Upper lobe of right lung (tissue), 1 donor: ENCODE measurements around the gene CMSS1. TPM values are rescaled to one million over a fixed set of nuclear protein-coding genes. Genes with fewer than 3 reads are reported as not detected.

Experiments used
- ATAC-seq: fragments of 200-7000 bp; cut with Tn5 transposase; one replicate; pipeline ENCODE4 v1.9.1; 2020; ENCODE audit warnings: mild to moderate bottlenecking, moderate library complexity
- DNase-seq: peaks from one replicate; pipeline ENCODE4 v3.0.0-alpha.2; 2020
- H3K27ac ChIP-seq: fragments of 200-600 bp; one replicate; pipeline ENCODE4 v1.8.0; 2022
- H3K27me3 ChIP-seq: fragments of 200-600 bp; one replicate; pipeline ENCODE4 v1.8.0; 2022; ENCODE audit warnings: mild to moderate bottlenecking
- H3K36me3 ChIP-seq: fragments of 200-600 bp; one replicate; pipeline ENCODE4 v1.8.0; 2022
- H3K4me1 ChIP-seq: fragments of 200-600 bp; one replicate; pipeline ENCODE4 v1.8.0; 2022
- H3K4me3 ChIP-seq: fragments of 200-600 bp; one replicate; pipeline ENCODE4 v1.8.0; 2022; ENCODE audit warnings: mild to moderate bottlenecking
- H3K9me3 ChIP-seq: fragments of 200-600 bp; one replicate; pipeline ENCODE4 v1.8.0; 2022
- intact Hi-C: fragments of 100-400 bp; cut with DNase I; formaldehyde crosslinking; loops from one replicate; pipeline ENCODE4 v1.11.0; 2022
- total RNA-seq: library from RNA; stranded (reverse); fragmentation: NEBNext Ultra II Directional; extraction: Animal tissue kit (Norgen Biotek cat#: 25700); gene quantifications from one replicate; pipeline ENCODE4 v1.2.1, GENCODE V29; 2021
- TF ChIP-seq, protein P1 (sequence below): fragments of 200-600 bp; IDR thresholded peaks from one replicate; pipeline ENCODE4 v1.8.0; 2022; ENCODE audit warnings: antibody characterized with exemption
- donor health status: DM: no; HTN: yes; CAD: no; lungs with severe emphysema.

Gene CMSS1
- total RNA-seq, 1 donor from 2014 or later = 20.6 TPM

DNA sequence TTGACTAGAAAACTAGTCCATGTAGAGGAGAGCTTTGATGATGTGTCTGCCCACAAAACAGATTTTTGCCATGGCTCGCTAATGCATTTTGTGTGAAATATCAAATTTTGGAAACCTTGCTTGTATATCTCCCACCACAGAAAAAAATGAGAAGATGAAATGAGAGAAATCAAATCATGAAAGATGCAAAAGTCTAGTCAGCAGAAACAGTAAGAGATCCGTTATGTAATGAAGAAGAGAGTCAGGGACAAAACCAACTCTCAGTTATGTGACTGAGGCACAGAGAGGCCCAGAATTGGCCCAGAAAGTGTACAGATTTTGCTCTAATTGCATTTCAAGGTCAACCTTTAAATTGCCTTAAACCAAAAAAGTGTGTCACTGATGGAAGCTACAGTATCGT lies 189.7 kb downstream of the CMSS1 start:
- intact Hi-C loops = no loop called here
- TF ChIP-seq, protein P1, sequence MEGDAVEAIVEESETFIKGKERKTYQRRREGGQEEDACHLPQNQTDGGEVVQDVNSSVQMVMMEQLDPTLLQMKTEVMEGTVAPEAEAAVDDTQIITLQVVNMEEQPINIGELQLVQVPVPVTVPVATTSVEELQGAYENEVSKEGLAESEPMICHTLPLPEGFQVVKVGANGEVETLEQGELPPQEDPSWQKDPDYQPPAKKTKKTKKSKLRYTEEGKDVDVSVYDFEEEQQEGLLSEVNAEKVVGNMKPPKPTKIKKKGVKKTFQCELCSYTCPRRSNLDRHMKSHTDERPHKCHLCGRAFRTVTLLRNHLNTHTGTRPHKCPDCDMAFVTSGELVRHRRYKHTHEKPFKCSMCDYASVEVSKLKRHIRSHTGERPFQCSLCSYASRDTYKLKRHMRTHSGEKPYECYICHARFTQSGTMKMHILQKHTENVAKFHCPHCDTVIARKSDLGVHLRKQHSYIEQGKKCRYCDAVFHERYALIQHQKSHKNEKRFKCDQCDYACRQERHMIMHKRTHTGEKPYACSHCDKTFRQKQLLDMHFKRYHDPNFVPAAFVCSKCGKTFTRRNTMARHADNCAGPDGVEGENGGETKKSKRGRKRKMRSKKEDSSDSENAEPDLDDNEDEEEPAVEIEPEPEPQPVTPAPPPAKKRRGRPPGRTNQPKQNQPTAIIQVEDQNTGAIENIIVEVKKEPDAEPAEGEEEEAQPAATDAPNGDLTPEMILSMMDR = no peak
- Histone ChIP-seq H3K36me3 (no peaks in the 10 kb centered on the region), H3K27me3 (no peaks in the 10 kb centered on the region), H3K4me1 (peaks cover 13% of the 10 kb centered on the region), H3K9me3 (no peaks in the 10 kb centered on the region), H3K4me3 (no peak overlapping the region), H3K27ac (no peak overlapping the region)
- DNase-seq (no peak), ATAC-seq (no peak)

DNA sequence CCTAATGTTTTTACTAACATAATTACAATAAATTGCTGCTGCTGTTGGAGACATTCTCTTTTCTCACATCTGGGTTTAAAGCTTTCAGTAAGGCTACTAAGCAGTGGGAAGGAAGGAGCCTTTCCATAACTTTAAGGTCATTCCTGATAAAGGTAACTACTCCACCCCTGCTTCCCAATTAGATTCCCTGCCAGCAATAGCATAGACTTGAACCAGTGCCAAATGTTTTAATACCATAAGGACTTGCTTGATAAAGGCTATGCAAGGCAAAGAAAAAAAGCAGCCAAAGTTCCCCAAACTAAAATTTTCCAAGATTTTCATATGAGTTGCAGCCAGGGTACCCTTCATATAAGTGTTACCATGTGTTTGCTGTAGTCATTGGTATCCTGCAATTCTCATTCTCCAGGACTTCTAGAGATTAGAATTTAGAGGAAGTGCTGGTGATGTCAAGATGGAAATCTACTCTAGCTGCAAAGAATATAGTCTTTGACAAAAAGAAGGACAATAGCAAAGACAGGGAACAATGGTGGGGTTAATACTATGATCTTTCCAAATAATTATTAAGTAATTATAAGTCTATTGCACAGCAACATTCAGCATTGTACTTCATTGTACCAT lies 190.5 kb downstream of the CMSS1 start:
- Histone ChIP-seq H3K27ac (no peak overlapping the region), H3K27me3 (no peaks in the 10 kb centered on the region), H3K9me3 (no peaks in the 10 kb centered on the region), H3K4me1 (peaks cover 13% of the 10 kb centered on the region), H3K4me3 (no peak overlapping the region), H3K36me3 (no peaks in the 10 kb centered on the region)
- TF ChIP-seq, protein P1 = no peak
- intact Hi-C loops = no loop called here
- ATAC-seq = no peak
- no peak for DNase-seq

DNA sequence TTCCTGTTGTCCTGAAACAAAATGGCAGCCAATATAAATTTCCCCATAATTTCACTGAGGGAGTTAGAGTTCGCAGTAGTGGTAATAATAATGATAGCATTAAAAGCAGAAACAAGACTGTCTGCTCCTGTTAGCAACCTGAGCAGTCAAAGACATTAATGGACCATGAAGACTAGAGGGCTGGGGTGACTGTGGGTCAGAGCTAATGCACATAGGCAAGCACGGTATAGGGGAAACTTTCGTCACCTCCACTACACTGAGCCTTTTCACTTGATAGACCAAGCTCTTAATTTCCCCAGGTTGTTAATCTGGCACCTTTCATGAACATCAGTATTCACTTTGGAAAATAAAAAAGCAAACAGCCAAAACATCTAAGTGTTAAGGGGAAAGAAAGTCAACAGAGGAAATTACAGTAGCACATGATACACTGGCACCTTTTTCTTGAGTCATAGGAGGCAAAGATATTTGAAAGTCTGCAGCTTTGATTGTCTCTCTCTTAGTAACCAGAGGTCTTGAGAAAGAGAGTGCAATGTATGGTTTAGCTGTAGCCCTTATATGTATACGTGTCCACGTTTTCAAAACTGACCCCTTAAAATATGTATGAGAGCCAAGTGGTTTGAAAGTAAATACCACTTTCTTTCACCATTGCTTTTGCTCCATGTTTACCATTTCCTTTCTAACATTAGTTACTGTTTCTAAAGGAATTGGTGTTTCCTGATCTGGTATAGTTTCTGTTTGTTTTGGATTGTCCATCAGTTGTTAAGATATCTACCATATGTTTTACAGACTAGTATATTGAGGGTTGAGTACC lies 191.8 kb downstream of the CMSS1 start:
- Histone ChIP-seq H3K36me3 (no peaks in the 10 kb centered on the region), H3K4me3 (no peak overlapping the region), H3K27me3 (no peaks in the 10 kb centered on the region), H3K9me3 (no peaks in the 10 kb centered on the region), H3K27ac (no peak overlapping the region), H3K4me1 (peaks cover 13% of the 10 kb centered on the region)
- intact Hi-C loops = no loop called here
- TF ChIP-seq, protein P1 = no peak
- DNase-seq (no peak), ATAC-seq (no peak)

DNA sequence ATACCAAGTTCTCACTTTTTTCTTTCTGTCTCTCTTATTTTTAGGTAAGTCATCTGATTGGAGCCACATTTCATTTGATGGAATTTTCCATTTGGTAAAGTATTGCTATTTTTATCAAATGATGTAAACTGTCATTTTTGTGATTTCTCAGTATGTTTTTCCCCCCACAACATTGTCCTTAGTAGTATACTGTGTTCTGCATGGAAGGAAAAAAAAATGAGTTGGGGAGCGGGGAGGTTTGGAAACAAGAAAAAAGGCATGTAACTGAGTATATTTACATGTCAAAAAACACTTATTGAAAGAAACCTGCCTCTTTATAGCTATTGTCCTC lies 192.4 kb downstream of the CMSS1 start:
- TF ChIP-seq, protein P1 = no peak
- peaks cover 13% of the 10 kb centered on the region for H3K4me1 ChIP-seq
- H3K27me3 ChIP-seq = no peaks in the 10 kb centered on the region
- H3K27ac ChIP-seq = no peak overlapping the region
- H3K36me3 ChIP-seq = no peaks in the 10 kb centered on the region
- ATAC-seq = no peak
- intact Hi-C loops = no loop called here
- no peaks in the 10 kb centered on the region for H3K9me3 ChIP-seq
- DNase-seq = no peak
- no peak overlapping the region for H3K4me3 ChIP-seq

DNA sequence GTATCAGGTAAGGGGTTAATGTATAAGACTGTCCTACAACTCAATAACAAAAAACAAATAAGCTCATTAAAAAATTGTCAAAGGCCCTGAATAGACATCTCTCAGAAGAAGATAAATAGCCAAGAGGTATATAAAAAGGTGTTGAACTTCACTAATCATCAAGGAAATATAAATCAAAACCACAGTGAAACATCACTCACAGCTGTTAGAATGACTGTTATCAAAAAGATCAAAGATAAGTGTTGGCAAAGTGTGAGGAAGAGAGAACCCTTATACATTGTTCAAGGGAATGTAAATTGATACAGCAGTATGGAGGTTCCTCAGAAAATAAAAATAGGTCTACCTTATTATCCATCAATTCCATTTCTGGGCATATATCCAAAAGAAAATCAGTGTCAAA lies 201.1 kb downstream of the CMSS1 start:
- intact Hi-C loops = no loop called here
- H3K9me3 ChIP-seq = no peaks in the 10 kb centered on the region
- ATAC-seq = no peak
- H3K4me1 ChIP-seq = no peaks in the 10 kb centered on the region
- H3K4me3 ChIP-seq = no peak overlapping the region
- H3K27me3 ChIP-seq = no peaks in the 10 kb centered on the region
- no peaks in the 10 kb centered on the region for H3K36me3 ChIP-seq
- no peak overlapping the region for H3K27ac ChIP-seq
- DNase-seq = no peak
- TF ChIP-seq, protein P1 = no peak
